Skeletal muscle satellite cell (primary cell): ENCODE measurements around the gene RAD51B.

Experiments used
- H3K27me3 ChIP-seq: 2 replicates; pipeline ENCODE4 v1.7.0; 2013; ENCODE audit warnings: low read length; ENCODE audit not compliant: control insufficient read depth, insufficient read depth
- H3K36me3 ChIP-seq: 2 replicates; pipeline ENCODE4 v1.7.0; 2013; ENCODE audit warnings: mild to moderate bottlenecking, control low read depth, low read length; ENCODE audit not compliant: insufficient read depth
- H3K4me1 ChIP-seq: 2 replicates; pipeline ENCODE4 v1.7.0; 2013; ENCODE audit warnings: low read length; ENCODE audit not compliant: control insufficient read depth, insufficient read depth
- H3K4me2 ChIP-seq: 2 replicates; pipeline ENCODE4 v1.7.0; 2013; ENCODE audit warnings: mild to moderate bottlenecking, low read length
- H3K4me3 ChIP-seq: 2 replicates; pipeline ENCODE4 v1.7.0; 2013; ENCODE audit warnings: low read length
- H3K9ac ChIP-seq: 2 replicates; pipeline ENCODE4 v1.7.0; 2013; ENCODE audit warnings: mild to moderate bottlenecking, low read depth, low read length, moderate library complexity
- H3K9me3 ChIP-seq: replicated peaks from 2 replicates; pipeline ENCODE4 v1.7.0; 2013; ENCODE audit warnings: mild to moderate bottlenecking, control low read depth, low read length

RAD51B gene

DNA sequence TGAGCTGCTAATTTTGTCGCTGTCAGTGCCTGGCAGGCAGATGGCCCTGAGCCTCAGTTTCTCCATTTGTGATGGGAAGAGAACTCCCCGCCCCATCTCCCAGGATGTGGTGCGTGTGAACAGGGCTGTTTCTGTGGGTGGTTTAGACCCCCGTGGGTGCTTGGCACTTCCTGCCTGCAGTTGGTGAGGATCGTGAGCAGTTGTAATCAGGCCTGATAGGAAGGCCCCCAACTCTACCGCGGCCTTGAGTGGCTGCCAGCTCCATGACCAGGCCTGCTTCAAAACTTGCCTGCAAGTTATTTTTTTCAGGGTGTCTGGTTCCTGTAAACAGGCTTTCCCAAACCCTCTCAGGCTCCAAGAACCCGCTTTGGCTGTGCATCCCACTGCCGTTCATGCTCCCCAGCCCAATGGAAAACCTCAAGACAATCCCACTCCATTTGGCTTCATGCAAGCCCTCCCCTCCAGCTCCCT lies 834.9 kb downstream of the RAD51B start:
- H3K4me3 ChIP-seq, result no peak overlapping the region
- no peaks in the 10 kb centered on the region for H3K9me3 ChIP-seq
- no peaks in the 10 kb centered on the region for H3K36me3 ChIP-seq
- peaks cover 31% of the 10 kb centered on the region for H3K4me1 ChIP-seq
- H3K4me2 ChIP-seq, result no peak overlapping the region
- no peak overlapping the region for H3K9ac ChIP-seq
- no peaks in the 10 kb centered on the region for H3K27me3 ChIP-seq

DNA sequence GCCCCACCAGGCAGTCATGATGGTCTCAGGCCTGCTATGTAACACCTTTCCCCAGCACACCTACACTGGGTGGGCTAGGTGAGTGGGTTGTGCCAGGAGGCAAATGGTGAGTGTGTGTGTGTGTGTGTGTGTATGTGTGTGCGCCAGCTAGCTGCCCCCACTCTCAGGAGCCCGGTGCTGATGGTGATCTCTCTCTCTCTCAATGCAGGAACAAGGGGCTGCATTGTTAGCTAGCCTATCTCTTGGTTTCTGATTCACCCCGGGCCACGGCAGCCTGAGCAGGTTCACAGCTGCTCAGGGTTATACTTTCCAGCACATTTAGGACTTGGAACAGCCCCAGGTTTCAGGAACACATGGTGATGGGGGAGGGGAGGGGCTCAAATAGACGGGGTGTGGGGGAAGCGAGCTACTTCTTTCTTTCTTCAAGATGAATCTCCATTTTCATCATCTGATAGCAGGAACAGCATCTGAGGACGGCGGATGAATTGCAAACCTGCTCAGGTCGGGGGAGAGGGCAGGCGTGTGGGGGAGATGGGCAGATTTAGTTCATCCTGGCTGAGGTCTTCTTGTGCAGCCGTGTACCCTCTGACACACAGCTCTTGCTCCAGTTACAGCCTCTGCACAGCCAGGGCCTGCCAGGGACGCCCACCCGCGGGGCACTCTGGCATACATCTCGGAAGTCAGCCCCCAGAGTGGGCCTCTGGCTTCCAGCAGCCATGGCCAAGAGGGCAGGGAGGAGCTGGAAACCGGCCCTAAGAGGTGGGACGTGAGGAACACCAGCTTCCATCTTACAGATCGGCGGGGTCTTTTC lies 835.6 kb downstream of the RAD51B start:
- Histone ChIP-seq H3K9ac (no peak overlapping the region), H3K9me3 (no peaks in the 10 kb centered on the region), H3K27me3 (no peaks in the 10 kb centered on the region), H3K4me2 (no peak overlapping the region), H3K4me3 (no peak overlapping the region), H3K36me3 (no peaks in the 10 kb centered on the region), H3K4me1 (peaks cover 28% of the 10 kb centered on the region)

DNA sequence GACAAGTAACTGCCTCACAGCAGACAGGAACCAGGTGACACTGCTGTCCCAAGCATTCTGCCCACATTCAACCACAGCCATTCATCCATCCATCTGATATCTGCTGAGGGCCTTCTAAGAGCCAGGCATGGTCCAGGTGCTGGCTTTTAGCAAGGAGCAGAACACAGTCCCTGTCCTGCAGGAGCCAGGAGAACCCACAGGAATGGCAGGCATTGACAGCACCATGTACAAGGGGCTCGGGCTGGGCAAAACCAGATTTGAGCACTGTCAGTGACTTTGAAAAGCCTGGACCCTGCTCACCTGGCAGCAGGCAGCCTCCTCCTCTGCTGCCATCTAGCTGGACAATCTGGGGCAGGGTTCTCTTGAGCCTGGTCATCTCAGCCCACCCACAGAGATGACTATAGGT lies 836.3 kb downstream of the RAD51B start:
- Histone ChIP-seq H3K27me3 (no peaks in the 10 kb centered on the region), H3K4me1 (peaks cover 28% of the 10 kb centered on the region), H3K9me3 (no peaks in the 10 kb centered on the region), H3K4me2 (no peak overlapping the region), H3K36me3 (no peaks in the 10 kb centered on the region), H3K4me3 (no peak overlapping the region), H3K9ac (no peak overlapping the region)

DNA sequence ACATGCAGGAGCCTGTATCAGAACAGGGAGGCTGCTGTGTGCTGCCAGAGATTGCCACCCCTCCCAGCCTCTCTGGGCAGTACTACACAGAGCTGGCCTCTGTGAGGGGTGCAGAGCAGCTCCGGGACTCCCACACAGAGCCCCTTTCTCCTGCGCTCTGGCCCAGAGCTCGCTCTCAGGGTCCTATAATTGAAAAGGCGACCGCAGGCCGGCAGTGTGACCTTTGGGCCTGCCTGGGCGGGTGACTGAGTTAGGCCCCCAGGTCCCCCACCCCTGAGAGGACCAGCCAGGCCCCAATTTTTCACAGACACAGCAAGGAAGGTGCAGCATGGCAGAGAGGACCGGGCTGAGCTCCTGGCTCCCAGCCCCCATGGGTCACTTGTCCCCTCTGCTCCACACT lies 836.9 kb downstream of the RAD51B start:
- H3K4me3 ChIP-seq, result no peak overlapping the region
- H3K4me1 ChIP-seq, result peaks cover 28% of the 10 kb centered on the region
- no peaks in the 10 kb centered on the region for H3K36me3 ChIP-seq

DNA sequence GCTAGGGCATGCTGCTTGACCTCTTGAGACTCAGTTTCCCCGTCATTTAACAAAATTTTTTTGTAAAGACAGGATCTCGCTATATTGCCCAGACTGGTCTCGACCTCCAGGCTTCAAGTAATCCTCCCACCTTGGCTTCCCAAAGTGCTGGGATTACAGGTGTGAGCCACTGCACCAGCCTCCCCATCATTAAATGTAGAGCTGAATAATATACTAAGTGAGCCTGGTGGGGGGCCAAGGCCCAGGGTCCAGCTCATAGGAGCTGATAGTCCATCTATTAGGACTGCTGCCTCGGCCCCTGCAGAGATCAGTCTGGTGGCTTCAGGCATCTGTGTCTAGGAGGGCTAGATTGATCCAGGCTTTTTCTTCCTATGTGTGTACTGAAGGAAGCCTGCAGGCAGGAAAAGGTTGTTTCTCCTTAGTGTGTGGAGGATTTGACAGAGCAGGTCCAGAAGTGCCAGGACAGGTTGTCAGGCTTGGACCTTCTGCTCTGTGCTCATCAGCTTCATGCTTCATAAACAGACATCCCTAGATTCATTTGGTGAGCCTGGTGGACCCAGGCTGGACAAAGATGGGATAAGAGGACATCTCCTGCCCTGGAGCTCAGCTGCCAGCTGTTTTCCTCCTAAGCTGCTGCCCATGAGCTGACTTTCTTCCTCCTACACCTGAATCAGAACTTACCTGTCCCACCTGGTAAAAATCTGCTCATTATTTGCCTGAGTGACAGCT lies 837.9 kb downstream of the RAD51B start:
- no peaks in the 10 kb centered on the region for H3K9me3 ChIP-seq
- H3K36me3 ChIP-seq, result no peaks in the 10 kb centered on the region
- no peak overlapping the region for H3K4me3 ChIP-seq
- H3K27me3 ChIP-seq, result no peaks in the 10 kb centered on the region
- H3K4me2 ChIP-seq, result no peak overlapping the region
- H3K4me1 ChIP-seq, result peaks cover 37% of the 10 kb centered on the region
- H3K9ac ChIP-seq, result no peak overlapping the region

More for the DNA sequence above, 836.9 kb downstream of the RAD51B start:
- no peaks in the 10 kb centered on the region for H3K27me3 ChIP-seq
- no peaks in the 10 kb centered on the region for H3K9me3 ChIP-seq
- no peak overlapping the region for H3K4me2 ChIP-seq
- no peak overlapping the region for H3K9ac ChIP-seq

DNA sequence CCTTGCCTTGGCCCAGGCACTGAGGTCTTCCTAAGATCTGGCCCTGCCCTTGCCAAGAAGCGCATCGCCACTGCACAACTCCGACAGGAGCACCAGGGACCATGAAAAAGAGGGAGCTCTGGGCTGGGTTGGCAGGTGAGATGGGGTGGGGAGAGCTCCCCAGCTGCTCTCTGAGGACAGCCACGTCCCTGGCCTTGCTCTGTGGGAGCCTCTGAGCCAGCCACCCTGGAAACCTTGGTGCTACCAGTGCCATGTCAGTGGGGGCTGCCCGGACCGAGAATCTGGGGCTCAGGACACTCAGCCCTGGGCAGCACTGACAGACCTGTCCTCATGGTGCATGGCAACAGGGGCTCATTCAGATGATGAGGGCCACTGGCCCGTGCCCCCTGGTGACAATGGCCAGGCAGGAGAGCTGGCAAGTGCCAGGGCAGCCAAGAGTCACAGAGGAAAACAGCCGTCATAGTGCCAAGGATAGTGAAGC lies 838.5 kb downstream of the RAD51B start:
- Histone ChIP-seq H3K9me3 (no peaks in the 10 kb centered on the region), H3K27me3 (no peaks in the 10 kb centered on the region), H3K36me3 (no peaks in the 10 kb centered on the region), H3K4me3 (no peak overlapping the region), H3K4me2 (no peak overlapping the region), H3K4me1 (peaks cover 43% of the 10 kb centered on the region), H3K9ac (no peak overlapping the region)

DNA sequence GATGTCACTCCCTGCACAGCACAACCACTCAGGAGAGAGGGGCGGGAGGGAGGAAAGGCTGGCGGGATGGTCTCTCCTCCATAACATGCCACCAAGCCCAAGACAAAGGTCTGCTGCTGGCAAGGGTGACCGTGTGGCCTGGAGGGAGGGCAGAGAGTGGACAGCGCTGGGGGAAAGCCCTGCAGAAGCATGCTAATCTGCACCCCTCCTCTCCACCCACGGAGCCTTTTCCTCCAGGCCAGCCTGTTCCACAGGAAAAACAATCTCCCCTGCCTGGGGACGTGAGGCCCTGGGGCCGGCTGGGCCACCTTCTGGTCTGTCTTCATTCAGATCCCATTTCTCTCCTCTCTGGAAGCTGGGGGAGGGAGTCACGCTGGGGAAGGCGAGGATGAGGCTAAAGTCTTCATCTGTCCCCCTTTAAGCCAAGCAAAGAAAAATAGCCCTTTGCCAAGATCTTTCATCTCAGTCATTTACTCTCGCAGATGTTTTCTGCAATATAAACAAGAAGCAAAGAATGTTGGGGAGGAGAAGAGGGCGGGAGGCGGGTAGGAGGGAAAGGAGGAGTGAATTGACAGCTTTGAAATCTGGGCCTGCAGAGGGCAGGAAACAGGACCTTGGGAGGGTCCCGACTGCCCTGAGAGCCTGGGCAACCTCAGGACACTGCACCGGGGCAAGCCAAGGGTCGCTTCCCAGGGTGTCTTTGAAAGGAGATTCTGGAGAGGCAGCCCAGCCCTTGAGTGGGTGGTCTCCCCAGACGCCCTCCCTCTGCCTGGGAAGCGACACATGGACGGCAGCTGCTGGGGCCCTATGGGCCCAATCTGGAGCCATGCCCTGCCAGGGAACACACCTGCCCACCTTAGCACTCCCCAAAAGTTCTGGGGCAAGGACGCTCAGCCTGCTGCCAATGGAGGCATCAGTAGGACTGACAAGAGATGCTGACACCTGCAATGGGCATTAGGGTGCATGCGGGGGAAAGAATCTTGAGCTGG lies 839.7 kb downstream of the RAD51B start:
- Histone ChIP-seq H3K9me3 (no peaks in the 10 kb centered on the region), H3K9ac (peak overlapping the region; percentile 55), H3K36me3 (no peaks in the 10 kb centered on the region), H3K4me1 (peaks cover 55% of the 10 kb centered on the region), H3K4me2 (peak overlapping the region; percentile 49), H3K4me3 (no peak overlapping the region), H3K27me3 (no peaks in the 10 kb centered on the region)

DNA sequence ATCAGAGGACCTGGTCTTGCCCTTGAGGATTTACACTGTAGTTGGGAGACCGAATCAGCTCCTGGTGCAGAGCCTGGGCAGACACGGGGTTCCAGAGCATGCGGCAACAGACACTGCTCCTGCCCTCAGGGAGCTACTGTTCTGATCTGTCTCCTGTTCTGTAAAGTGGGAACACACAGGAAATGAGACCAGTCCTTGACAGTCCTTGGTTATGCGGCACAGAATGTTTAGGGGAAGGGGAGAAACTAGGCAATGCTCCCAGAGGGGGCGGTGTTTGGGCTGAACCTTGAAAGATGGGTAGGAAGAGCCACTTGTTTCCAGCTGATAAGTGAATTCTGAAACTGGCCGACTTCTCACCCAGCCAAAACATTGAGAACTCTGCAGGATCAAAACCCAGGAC lies 840.9 kb downstream of the RAD51B start:
- Histone ChIP-seq H3K27me3 (no peaks in the 10 kb centered on the region), H3K4me1 (peaks cover 59% of the 10 kb centered on the region), H3K4me2 (no peak overlapping the region), H3K9me3 (no peaks in the 10 kb centered on the region), H3K9ac (no peak overlapping the region), H3K4me3 (no peak overlapping the region), H3K36me3 (no peaks in the 10 kb centered on the region)

DNA sequence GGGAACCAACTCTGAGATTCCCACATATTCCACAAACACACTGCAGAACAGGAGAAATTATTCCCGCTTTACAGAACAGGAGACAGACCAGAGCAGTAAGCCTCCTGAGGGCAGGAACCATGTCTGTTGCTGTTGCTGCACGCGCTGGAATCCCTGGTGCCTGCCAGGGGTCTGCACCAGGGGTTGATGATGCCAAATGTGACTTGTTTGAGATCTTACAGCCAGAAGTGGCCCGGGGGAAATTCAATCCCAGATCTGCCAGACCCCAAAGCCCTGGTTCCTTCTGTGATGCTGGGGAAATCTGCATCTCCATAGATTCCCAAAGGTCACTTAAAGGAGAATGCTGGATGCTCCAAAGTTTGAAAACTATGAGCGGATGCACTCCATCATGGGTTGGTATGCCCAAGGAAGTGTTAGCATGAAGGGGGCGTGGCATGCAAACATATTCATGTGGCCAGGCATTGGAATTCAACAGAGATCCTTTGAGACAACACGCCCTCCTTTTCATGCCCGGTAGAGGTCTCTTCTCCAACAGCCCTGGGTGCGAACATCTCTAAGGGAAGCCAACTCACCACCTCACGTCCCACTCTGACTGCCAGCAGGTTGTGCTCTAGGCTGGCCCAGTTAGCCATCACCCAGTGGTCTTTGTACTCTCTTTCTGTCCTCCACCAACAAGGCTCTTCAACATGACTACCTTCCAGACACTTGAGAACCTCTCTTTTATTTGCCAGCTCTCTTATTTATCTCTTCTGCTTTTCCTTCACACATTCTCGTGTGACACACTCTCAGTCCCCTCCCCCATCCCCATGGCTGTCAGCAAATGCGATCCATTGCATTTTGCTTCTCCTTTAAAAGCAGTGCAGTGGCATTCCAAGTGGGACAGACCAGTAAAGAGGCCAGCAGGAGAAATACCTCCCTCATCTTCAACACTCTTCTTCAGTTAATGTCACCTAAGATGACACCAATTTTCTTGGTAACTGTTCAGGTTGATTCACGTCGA lies 841.9 kb downstream of the RAD51B start:
- Histone ChIP-seq H3K4me1 (peaks cover 65% of the 10 kb centered on the region), H3K4me2 (no peak overlapping the region), H3K36me3 (no peaks in the 10 kb centered on the region), H3K4me3 (no peak overlapping the region), H3K27me3 (no peaks in the 10 kb centered on the region), H3K9ac (peak overlapping the region; percentile 74), H3K9me3 (no peaks in the 10 kb centered on the region)

DNA sequence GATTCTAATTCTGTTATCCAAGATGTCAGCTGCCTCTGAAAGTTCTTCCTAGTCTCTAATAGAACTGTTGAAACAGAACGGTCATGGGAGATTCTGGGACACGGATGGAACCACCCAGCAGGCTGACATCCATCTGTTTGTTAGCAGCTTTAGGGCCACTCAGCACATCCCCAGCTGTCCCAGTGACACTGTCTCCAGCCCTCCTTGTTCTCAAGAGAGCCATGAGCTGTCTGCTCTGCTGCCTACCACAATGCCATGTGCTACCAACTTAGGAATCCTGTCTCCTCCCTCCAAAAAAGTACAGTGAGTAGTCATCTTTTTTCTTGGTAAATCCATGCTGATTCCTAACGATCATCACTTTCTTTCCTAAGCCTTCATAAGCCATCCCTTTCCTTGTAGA lies 842.8 kb downstream of the RAD51B start:
- H3K4me2 ChIP-seq, result no peak overlapping the region
- no peak overlapping the region for H3K4me3 ChIP-seq
- no peaks in the 10 kb centered on the region for H3K27me3 ChIP-seq
- peak overlapping the region; percentile 74 for H3K9ac ChIP-seq
- no peaks in the 10 kb centered on the region for H3K36me3 ChIP-seq
- peaks cover 73% of the 10 kb centered on the region for H3K4me1 ChIP-seq
- no peaks in the 10 kb centered on the region for H3K9me3 ChIP-seq
